HG03439 (cell line): Measurements from ENCODE around the gene BTD.
"Not testable (repeated sequence)": the region's sequence is repeated elsewhere in the genome, so short reads cannot be mapped to it uniquely, and the experiment has no call there.

Source experiments
- ATAC-seq: cut with Tn5 transposase; IDR thresholded peaks from one replicate; pipeline ENCODE4 v1.9.1; 2021; ENCODE audit warnings: mild to moderate bottlenecking, moderate library complexity; ENCODE audit not compliant: unreplicated experiment

Gene BTD

GRCh38 chr3:15602816-15603215, 1.3 kb downstream of the BTD start:
- ATAC-seq, result not testable (repeated sequence)

GRCh38 chr3:15604584-15604983, 3.0 kb downstream of the BTD start:
- not testable (repeated sequence) for ATAC-seq

GRCh38 chr3:15606434-15606891, 4.9 kb downstream of the BTD start:
- no peak for ATAC-seq

GRCh38 chr3:15610082-15610759, 8.7 kb downstream of the BTD start:
- ATAC-seq, result no peak

GRCh38 chr3:15611018-15611417, 9.5 kb downstream of the BTD start:
- ATAC-seq, result no peak

- ATAC-seq, result no peak
Observed at GRCh38 chr3:15612001-15612400, 10.5 kb downstream of the BTD start.

- ATAC-seq, result no peak
Observed at GRCh38 chr3:15614958-15615357, 13.4 kb downstream of the BTD start.

- no peak for ATAC-seq
Observed at GRCh38 chr3:15616053-15616452, 14.5 kb downstream of the BTD start.

GRCh38 chr3:15619659-15620464, 18.3 kb downstream of the BTD start:
- ATAC-seq, result not testable (repeated sequence)

- ATAC-seq, result no peak
Observed at GRCh38 chr3:15623535-15624440, 22.2 kb downstream of the BTD start.

- no peak for ATAC-seq
Observed at GRCh38 chr3:15628967-15629366, 27.4 kb downstream of the BTD start.

GRCh38 chr3:15629860-15630597, 28.5 kb downstream of the BTD start:
- ATAC-seq, result peak; percentile 94

GRCh38 chr3:15630646-15631350, 29.3 kb downstream of the BTD start:
- ATAC-seq, result peak; percentile 48

- ATAC-seq, result no peak
Observed at GRCh38 chr3:15631426-15632211, 30.1 kb downstream of the BTD start.

- no peak for ATAC-seq
Observed at GRCh38 chr3:15632212-15632580, 30.7 kb downstream of the BTD start.

- ATAC-seq, result no peak
Observed at GRCh38 chr3:15633159-15633558, 31.6 kb downstream of the BTD start.

GRCh38 chr3:15633766-15634598, 32.4 kb downstream of the BTD start:
- ATAC-seq, result no peak

- no peak for ATAC-seq
Observed at GRCh38 chr3:15634671-15635070, 33.1 kb downstream of the BTD start.
